ENCODE data around the gene CCDC9. TPM values are rescaled to one million over a fixed set of nuclear protein-coding genes. Genes with fewer than 3 reads are reported as not detected.
A peak's percentile ranks its signal among the peaks of the same experiment; 100 is the strongest.

CCDC9 gene
- total and polyA plus RNA-seq, 2 of the 13 experiments (the other 11 are each of a cell fraction or from before 2014, with no cell fraction given) = 2.9 to 6.3 TPM

- TF ChIP-seq THAP7 (CRISPR knock-in tag; IDR thresholded peaks at IDR 0.05) = no peak
- peak; percentile 90 for TF ChIP-seq ATF3 (CRISPR knock-in tag; IDR thresholded peaks at IDR 0.05)
- no peak for TF ChIP-seq SETDB1 (CRISPR knock-in tag; IDR thresholded peaks at IDR 0.05; ENCODE audit: borderline replicate concordance)
- TF ChIP-seq CEBPB (IDR thresholded peaks at IDR 0.05; ENCODE audit: borderline replicate concordance, low read depth, low read length) = peak; percentile 89
- TF ChIP-seq ASH2L (IDR thresholded peaks at IDR 0.05; ENCODE audit: insufficient read length, low read depth, low read length) = peak; percentile 14
- TF ChIP-seq SP1 (IDR thresholded peaks at IDR 0.05) = peak; percentile 40; the same call in 1 of the 2 replicates
- TF ChIP-seq SP1 (CRISPR knock-in tag; IDR thresholded peaks at IDR 0.05) = peak; percentile 90
- no peak for TF ChIP-seq PBX3 (CRISPR knock-in tag; IDR thresholded peaks at IDR 0.05; ENCODE audit: borderline replicate concordance)
- TF ChIP-seq PATZ1 (CRISPR knock-in tag; IDR thresholded peaks at IDR 0.05) = peak; percentile 53
- peak; percentile 75; the same call in 1 of the 2 replicates for TF ChIP-seq HIVEP1 (CRISPR knock-in tag; IDR thresholded peaks at IDR 0.05)
- no peak for TF ChIP-seq TCF12 (IDR thresholded peaks at IDR 0.05)
- TF ChIP-seq TCF12 (CRISPR knock-in tag; IDR thresholded peaks at IDR 0.05) = no peak
- TF ChIP-seq REL (CRISPR knock-in tag; conservative IDR thresholded peaks at IDR 0.05) = no peak
- TF ChIP-seq RFX5 (IDR thresholded peaks at IDR 0.05; ENCODE audit: low read depth, low read length) = 0 out of 2 replicates have a peak, but pooled peaks have one; percentile 11
- TF ChIP-seq ZIK1 (CRISPR knock-in tag; IDR thresholded peaks at IDR 0.05; ENCODE audit: borderline replicate concordance, low read depth) = no peak
- TF ChIP-seq MXD3 (CRISPR knock-in tag; IDR thresholded peaks at IDR 0.05) = 0 out of 2 replicates have a peak, but pooled peaks have one; percentile 6
- TF ChIP-seq PPARG (CRISPR knock-in tag; conservative IDR thresholded peaks at IDR 0.05) = no peak
- TF ChIP-seq RCOR2 (CRISPR knock-in tag; IDR thresholded peaks at IDR 0.05) = no peak
- peak; percentile 49 for TF ChIP-seq FOXK2 (IDR thresholded peaks at IDR 0.05)
- TF ChIP-seq ZFP36L1 (CRISPR knock-in tag; IDR thresholded peaks at IDR 0.05) = no peak
- peak; percentile 28; the same call in 1 of the 2 replicates for TF ChIP-seq DR1 (CRISPR knock-in tag; IDR thresholded peaks at IDR 0.05)
- TF ChIP-seq RBFOX2 (IDR thresholded peaks at IDR 0.05; ENCODE audit: low read depth, low read length) = peak; percentile 46; the same call in 1 of the 2 replicates
- no peak for TF ChIP-seq ZNF224 (CRISPR knock-in tag; IDR thresholded peaks at IDR 0.05)
- no peak for TF ChIP-seq ATF1 (CRISPR knock-in tag; IDR thresholded peaks at IDR 0.05)
- peak; percentile 26; the same call in 1 of the 2 replicates for TF ChIP-seq MNT (IDR thresholded peaks at IDR 0.05)
- TF ChIP-seq CCDC6 (CRISPR knock-in tag; IDR thresholded peaks at IDR 0.05) = no peak
Measured at GRCh38 chr19:47256693-47257410, 527 bp downstream of the CCDC9 start (continued).
